GM18526 (cell line): Measurements from ENCODE around the gene INPP5A.

ENCODE experiments used
- POLR2A ChIP-seq: IDR thresholded peaks from 3 replicates; pipeline ENCODE4 v1.6.1; 2011; ENCODE audit not compliant: insufficient read length; ENCODE audit errors: extremely low read depth

Gene INPP5A

DNA sequence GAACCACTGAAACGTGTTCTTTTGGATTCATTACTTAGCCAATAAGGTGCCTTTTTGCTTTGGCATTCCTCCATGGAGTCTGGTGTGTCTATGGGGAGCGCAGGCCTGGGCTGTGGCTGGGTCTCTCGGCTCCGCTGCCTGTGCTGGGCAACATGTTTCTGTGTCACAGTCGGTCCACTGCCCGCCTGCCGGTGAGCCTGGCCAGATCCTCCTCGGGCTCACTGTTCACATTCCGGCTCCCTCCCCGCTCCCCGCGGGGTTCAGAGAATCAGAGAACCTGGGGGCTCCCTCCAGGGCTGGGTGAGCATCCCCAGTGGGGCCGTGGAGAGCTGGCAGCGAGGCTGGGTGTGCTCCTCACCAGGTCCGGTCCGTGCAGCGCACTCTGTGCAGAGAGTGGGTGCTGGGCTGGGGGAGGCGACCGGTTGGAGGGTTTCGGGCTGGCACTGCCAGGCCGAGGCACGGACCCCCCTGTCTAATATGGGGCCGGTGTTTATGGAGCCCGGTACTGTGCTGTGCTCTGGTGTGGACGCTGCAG lies 70.4 kb downstream of the INPP5A start:
- TF ChIP-seq POLR2A: no peak

DNA sequence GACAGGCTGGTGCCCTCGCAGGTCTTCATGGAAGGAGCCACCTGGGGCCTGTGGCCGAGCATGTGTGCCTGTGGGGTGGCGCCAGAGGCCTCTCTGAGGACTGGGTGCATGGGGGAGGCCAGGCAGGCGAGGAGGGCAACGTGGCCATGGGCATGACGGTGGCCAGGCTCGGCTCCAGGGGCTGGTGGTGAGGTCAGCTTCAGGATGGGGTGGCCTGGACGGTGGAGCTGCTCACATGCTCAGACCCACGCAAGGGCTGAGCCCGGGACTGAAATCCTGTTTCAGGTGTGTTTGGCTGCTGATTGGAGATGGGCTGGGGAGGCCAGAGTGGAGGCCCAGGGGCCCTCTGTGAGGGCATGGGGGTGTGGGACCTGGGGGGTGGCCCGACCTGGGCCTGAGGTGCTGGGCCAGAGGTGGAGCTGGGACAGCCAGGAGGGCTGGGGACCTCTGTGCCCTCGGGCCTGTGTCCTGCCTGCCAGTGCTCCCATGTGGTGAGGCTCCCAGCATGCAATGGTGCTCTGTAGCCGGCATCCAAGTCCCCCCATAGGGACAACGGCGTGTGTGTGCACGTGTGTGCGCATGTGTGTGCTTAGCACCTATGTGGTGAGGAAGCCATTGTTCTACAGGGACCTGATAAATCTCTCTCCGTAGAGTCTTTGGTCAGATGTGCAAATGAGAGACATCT lies 71.1 kb downstream of the INPP5A start:
- TF ChIP-seq POLR2A: no peak

DNA sequence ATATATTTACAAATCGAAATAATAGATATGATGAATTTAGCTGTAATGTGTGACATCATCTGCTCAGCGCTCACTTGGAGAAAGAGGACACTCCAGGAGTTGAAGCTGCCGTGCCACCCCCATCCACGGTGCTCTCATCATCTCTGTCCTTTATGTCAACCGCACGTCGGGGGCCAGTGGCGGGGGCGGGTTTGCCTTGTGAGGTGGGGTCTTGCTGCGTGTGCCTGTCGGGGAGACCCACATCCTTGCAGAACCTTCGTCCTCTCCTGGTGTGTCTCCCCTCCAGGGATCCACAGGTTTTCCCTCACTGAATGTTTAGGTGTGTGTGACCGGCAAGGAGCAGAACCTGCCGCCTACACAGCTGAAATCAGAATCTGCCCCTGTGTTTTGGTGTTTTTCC lies 71.6 kb downstream of the INPP5A start:
- TF ChIP-seq POLR2A: no peak

DNA sequence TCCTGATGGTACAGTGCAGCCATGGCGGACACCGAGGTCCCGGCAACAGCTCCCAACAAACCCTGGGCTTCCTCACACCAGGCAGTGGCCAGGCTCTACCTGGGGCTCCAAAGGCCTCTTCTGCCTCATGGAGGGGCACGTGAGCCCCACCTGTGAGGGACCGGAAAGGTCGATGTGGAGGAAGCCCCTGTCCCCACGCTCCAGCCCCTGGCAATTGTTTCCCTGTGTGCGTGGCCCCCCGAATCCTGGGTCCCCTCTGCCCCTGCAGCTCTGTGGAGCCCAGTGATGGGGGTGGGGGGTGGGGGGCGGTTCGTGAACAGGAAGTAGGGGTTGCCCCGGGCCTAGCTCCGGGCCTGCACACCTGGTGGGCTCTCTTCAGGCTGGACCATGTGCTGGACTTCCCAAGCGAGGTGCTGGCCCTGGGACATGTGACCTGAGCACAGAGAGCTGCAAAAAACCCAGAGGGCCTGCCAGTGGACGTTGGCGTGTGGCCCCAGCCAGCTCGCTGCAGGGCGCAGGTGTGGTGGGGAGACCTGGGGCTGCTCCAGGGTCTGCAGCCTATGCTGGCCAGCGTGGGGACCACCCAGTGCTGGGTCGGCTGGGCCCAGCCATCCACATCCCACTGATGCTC lies 72.6 kb downstream of the INPP5A start:
- TF ChIP-seq POLR2A: no peak

DNA sequence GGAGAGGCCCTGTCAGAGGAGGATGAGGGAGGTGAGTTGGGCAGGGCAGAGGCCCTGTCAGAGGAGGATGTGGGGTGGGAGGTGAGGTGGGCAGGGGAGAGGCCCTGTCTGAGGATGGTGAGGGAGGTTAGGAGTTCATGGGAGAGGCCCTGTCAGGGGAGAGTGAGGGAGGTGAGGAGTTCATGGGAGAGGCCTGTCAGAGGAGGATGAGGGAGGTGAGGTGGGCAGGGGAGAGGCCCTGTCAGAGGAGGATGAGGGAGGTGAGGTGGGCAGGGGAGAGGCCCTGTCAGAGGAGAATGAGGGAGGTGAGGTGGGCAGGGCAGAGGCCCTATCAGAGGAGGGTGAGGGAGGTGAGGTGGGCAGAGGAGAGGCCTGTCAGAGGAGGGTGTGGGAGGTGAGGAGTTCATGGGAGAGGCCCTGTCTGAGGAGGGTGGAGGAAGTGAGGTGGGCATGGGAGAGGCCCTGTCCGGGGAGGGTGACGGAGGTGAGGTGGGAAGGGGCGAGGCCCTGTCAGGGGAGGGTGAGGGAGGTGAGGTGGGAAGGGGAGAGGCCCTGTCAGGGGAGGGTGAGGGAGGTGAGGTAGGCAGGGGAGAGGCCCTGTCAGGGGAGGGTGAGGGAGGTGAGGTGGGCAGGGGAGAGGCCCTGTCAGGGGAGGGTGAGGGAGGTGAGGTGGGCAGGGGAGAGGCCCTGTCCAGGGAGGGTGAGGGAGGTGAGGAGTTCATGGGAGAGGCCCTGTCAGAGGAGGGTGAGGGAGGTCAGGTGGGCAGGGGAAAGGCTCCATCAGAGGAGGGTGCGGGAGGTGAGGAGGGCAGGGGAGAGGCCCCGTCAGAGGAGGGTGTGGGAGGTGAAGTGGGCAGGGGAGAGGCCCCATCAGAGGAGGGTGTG lies 73.7 kb downstream of the INPP5A start:
- TF ChIP-seq POLR2A: no peak

DNA sequence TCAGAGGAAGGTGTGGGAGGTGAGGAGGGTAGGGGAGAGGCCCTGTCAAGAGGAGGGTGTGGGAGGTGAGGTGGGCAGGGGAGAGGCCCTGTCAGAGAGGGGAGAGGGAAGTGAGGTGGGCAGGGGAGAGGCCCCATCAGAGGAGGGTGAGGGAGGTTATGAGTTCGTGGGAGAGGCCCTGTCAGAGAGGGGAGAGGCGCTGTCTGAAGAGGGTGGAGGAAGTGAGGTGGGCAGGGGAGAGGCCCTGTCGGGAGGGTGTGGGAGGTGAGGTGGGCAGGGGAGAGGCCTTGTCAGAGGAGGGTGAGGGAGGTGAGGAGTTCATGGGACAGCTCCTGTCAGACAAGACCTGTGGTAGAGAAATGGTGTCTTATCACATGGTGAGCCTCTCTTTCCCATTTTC lies 74.4 kb downstream of the INPP5A start:
- TF ChIP-seq POLR2A: no peak

DNA sequence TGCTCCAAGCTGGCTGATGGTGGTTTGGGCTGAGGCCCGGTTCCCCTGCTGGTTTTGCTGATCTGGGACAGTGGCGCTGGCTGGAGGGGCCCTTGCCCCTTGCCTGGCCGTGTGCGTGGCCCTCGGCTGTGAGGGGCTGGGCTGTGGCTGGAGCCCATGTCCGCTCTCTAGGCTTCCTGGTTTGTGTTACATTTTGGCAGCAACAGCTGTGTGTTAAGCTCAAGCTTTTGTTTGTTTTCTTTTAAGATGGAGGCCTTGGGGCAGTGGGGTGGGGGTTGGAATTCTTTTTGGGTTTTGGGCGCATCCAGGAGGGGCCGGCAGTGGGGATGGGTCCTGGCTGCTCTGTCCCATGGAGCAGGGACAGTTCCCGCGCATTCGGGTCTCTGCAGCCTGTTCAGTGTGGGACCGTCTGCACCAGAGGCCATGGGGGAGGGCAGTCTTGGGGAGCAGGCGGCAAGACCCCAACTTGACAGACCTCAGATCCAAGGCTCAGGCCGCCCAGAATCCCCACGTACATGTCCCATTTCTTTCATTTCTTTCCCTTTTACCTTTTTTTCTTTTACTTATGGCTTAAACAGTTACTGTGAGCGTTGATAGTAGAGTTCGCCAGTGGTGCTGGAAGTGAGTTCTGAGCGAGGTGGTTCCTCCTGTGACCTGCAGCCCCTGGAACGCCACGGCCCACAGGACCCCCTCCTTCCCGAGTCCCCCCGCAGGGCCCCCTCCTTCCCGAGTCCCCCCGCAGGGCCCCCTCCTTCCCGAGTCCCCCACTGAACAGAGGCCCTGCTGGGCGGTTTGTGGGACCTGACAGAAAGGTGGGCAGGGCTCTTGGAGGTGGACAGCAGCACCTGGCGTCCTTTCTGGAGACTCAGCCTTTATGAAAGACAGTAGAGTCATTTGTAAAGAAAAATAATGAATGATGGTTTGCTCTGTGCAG lies 75.3 kb downstream of the INPP5A start:
- TF ChIP-seq POLR2A: no peak

DNA sequence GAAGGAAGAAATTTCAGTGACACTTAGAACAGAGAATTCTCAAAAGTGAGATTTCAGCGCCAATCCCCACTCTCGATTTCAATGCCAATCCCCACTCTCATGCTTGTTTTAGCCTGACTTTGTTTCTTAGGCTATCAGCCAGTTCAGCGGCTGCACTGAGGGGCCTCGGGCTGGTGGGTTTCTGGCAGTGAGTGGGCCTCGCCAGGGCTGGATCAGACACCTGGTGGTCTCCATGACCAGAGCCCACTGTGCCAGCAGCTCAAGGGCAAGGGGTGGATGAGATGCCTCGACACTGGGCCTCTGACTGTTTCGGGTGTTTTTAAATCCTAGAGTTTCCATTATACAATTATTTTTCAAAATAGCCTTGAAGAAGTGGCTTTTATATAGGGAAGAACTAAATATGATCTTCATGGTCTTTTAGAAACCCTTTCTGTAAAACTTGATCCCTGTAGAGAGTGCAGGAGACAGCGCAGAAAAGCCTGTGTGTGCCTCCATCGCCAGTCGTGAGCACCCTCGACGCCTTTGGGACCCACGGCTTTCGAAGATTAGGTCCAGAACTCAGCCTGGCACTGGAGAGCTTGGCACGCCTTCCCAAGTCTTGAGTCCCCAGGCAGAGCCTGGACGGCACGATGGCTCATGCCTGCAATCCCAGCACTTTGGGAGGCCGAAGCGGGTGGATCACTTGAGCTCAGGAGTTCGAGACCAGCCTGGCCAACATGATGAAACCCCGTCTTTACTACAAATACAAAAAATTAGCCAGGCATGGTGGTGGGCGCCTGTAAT lies 76.2 kb downstream of the INPP5A start:
- TF ChIP-seq POLR2A: no peak

DNA sequence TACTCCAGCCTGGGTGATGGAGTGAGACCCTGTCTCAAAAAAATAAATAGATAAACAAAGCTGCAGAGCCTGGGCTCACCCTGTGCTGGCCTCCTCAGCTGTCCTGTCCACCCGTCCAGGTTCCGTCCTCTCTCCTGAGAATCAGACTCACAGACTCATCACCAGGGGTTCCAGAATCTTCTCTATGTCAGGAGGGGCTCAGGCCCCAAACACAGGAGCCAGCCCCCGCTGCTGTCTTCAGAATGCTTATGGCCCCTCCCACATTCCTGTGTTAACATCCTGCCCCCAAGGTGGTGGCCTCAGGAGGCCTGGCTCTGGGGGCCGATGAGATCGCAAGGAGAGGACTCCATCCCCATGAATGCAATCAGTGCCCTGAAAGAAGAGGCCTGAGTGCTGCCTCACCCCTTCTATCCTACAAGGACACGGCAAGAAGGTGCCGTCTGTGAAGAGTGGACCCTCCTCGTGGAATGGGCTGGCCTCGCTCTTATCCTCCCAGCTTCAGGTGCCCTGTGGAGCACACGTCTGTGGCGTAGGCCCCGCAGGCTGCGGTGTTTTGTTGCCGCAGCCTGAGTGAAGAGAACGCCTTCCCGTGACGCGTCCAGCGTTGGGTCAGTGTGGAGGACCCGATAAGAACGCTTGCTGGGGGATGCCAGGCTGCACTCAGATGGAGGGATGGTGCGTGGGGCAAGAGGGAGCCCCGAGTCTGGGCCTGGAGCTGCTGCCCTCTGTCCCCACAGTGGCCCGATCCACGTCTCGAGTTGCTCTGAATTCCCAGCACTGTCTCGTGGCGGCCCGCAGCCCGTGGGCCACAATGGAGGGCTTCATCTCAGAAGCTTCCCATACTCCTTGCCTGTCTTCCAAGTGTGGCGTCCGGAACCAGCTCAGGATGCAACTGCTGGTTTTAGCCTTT lies 77.1 kb downstream of the INPP5A start:
- no peak for TF ChIP-seq POLR2A

DNA sequence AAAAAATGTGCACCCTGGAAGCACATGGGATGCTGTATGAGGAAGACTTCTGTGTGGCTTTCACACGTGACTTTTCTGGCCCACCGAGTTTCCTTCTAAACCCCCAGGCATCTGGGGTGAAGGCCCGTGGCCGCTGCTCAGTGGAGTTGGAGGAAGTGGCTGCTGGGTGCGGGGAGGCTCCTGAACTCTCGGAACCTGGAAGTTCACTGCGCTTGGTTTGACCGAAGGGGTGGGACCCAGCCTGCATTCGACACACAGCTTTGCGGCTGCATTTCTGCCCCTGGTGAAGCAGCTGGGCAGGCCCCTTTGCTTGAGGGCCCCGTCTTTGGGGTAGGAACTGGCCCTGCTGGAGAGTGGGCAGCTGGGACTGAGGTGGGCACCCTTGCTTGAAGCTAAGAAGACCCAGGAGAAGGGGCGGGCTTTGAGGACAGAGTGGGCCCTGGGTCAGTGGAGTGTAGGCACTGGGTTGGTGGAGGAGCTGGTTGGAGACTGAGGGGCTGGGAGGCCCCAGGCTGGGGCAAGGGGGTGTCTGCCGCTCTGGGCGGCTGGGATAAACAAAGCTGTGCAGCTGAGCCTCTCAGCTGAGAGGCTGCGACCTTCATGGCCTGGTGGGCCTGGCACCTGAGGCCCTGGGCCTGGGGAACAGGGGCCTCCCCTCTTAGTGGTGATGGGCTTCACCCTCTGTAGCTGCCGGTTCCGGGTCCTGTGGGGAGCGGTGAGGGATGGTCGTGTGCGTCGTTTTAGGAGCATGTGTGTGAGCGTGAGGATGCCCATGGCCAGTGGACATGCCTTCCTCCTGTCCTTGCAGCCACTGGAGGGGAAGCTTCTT lies 78.0 kb downstream of the INPP5A start:
- no peak for TF ChIP-seq POLR2A

DNA sequence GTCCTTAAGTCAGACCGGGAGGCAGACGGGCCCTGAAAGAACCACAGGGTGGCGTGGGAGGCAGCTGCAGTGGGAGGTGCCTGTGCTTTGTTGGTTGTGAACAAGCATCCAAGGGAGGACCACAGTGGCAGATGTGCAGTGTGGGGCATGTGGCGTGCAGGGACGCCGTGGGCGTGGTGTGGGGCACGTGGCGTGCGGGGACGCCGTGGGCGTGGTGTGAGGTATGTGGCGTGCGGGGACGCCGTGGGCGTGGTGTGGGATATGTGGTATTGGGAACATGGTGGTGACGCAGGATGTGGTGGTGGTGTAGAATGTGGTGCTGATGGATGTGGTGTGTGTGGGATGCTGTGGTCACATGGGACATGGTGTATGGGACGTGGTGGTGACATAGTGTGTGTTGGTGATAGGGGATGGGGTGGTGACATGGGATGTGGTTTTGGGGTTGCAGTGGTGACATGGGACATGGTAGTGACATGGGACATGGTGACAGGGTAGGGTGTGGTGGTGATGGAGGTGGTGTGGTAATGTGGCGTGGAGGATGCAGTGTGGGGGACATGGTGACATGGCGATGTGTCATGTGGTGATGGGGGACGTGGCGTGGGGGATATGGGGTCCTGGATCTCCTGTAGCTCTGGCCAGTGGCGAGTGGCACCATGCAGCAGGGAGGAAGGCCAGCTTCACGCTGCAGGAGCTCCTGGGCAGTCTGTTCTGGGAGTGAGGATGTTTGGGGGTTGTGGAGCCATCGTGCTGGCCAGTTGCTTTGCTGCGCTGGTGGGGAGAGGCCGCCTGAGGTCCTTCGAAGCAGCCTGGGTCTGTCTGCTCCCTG lies 78.8 kb downstream of the INPP5A start:
- TF ChIP-seq POLR2A: no peak

DNA sequence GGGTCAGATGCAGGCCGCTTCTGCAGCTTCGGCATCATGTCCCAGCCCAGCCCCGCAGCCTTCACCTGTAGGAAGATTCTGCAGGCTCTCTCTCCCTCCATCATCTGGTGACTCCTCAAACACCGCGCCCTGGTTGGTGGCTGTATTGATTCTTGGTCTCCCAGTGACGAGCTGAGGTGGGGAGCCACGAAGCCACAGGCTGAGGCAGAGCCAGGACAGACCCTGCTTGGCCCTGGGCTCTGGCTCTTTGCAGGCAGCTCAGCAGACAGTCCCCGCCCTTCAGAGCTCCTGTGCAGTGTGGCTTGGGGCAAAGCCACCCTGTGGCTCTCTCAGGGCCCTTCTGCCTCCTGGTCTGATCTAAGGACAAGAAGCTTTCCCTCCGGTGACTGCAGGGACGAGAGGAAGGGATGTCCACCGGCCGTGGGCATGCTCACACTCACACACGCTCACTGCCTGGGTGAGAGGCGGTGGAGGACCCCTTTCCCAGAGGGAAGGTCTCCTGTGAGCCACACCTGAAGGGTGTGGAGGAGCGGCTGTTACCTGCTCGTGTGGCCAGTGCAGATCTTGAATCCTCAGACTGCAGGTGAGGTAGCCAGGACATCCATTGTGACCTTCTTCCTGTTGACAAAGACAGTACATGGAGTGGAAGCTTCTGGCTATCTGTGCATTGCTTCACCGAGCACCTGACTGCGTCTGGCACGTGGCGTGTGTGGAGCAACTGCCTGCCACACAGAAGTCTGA lies 79.6 kb downstream of the INPP5A start:
- no peak for TF ChIP-seq POLR2A
